GM12878 (cell line): Measurements from ENCODE around the gene SIGLEC10. TPM values are rescaled to one million over a fixed set of nuclear protein-coding genes. Genes with fewer than 3 reads are reported as not detected.

Source experiments
- ATAC-seq: fragments of 200-7000 bp; cut with Tn5 transposase; 3 replicates; pipeline ENCODE4 v1.9.1; 2020; ENCODE audit warnings: mild to moderate bottlenecking, moderate library complexity
- BruUV-seq: library from RNA; stranded (reverse); fragments of 400-500 nt; replicated peaks from 2 replicates; lab custom pipeline; 2021; lab: Mats Ljungman, UMichigan
- CTCF ChIA-PET: fragments of 300-600 bp; sonication (Branson Sonifier 250); formaldehyde crosslinking; extraction: SDS; loops from one replicate; lab custom pipeline; 2021; ENCODE audit warnings: inconsistent platforms; lab: Yijun Ruan, JAX
- POLR2A ChIA-PET: fragments of 350-600 bp; formaldehyde crosslinking; extraction: SDS; loops from one replicate; lab custom pipeline; 2021; ENCODE audit warnings: inconsistent platforms; lab: Charles Lee
- RAD21 ChIA-PET: fragments of 300-600 bp; sonication (Branson Sonifier 250); formaldehyde crosslinking; loops from one replicate; lab custom pipeline; 2023; ENCODE audit warnings: antibody characterized with exemption; ENCODE audit not compliant: unreplicated experiment; lab: Charles Lee
- SMC1A ChIA-PET: fragments of 300-600 bp; sonication (Branson Sonifier 250); formaldehyde crosslinking; loops from one replicate; lab custom pipeline; 2023; ENCODE audit not compliant: unreplicated experiment, uncharacterized antibody; lab: Charles Lee
- DNase-seq: peaks from one replicate; pipeline ENCODE4 v3.0.0-alpha.2; 2011; ENCODE audit warnings: low read depth, low spot score
- FAIRE-seq: peaks from 3 replicates; lab custom pipeline; 2011; peaks lifted over from hg19 to GRCh38; lab: Jason Lieb, UNC
- H2AFZ ChIP-seq: 2 replicates; pipeline ENCODE4 v1.6.0; 2011; ENCODE audit warnings: low read depth, low read length, control low read depth; ENCODE audit not compliant: control insufficient read depth
- H3K27ac ChIP-seq: 2 replicates; pipeline ENCODE4 v1.5.1; 2011; ENCODE audit warnings: control low read depth; ENCODE audit not compliant: control insufficient read depth, insufficient read depth
- H3K27me3 ChIP-seq, 2 experiments: replicated peaks in 1 of 2; 2 replicates each; pipeline versions ENCODE4 v1.6.0 to v1.6.1; 2011; ENCODE audit warnings: low read length in 1 of 2; ENCODE audit not compliant: control insufficient read depth in 2 of 2, insufficient read depth in 2 of 2
- H3K36me3 ChIP-seq, 2 experiments: 2 replicates each; pipeline ENCODE4 v1.5.1; 2011; ENCODE audit warnings: low read length in 1 of 2; ENCODE audit not compliant: control insufficient read depth in 2 of 2, insufficient read depth in 2 of 2
- H3K4me1 ChIP-seq: 2 replicates; pipeline ENCODE4 v1.6.1; 2011; ENCODE audit warnings: mild to moderate bottlenecking, low read length, moderate library complexity, mixed read lengths; ENCODE audit not compliant: control insufficient read depth, insufficient read depth
- H3K4me2 ChIP-seq: 2 replicates; pipeline ENCODE4 v1.6.0; 2011; ENCODE audit warnings: control low read depth; ENCODE audit not compliant: control insufficient read depth, insufficient read depth
- H3K4me3 ChIP-seq: fragments of 200-600 bp; sonication (generic); 2 replicates; pipeline ENCODE4 v1.5.1; 2016
- H3K79me2 ChIP-seq: 2 replicates; pipeline ENCODE4 v1.6.0; 2011; ENCODE audit warnings: low read length; ENCODE audit not compliant: control insufficient read depth, insufficient read depth
- H3K9ac ChIP-seq: 2 replicates; pipeline ENCODE4 v1.8.0; 2011; ENCODE audit warnings: low read length, control low read depth, mixed read lengths; ENCODE audit not compliant: control insufficient read depth, insufficient read depth
- H3K9me3 ChIP-seq: replicated peaks from 3 replicates; pipeline ENCODE4 v1.5.1; 2011; ENCODE audit warnings: mild to moderate bottlenecking, low read length; ENCODE audit not compliant: control insufficient read depth, insufficient read depth
- H4K20me1 ChIP-seq: 2 replicates; pipeline ENCODE4 v1.6.0; 2011; ENCODE audit not compliant: control insufficient read depth, insufficient read depth
- CHD1 ChIP-seq: IDR thresholded peaks from 2 replicates; pipeline ENCODE4 v1.6.1; 2012; ENCODE audit warnings: low read depth, low read length, improper control_type of control experiment
- LARP7 ChIP-seq: fragments of 450-650 bp; IDR thresholded peaks from 2 replicates; pipeline ENCODE4 v1.6.1; 2017; ENCODE audit warnings: mild to moderate bottlenecking
- WGBS: methylation state at CpG from one replicate; pipeline ENCODE4 v1.1.6; 2016; ENCODE audit warnings: low lambda C conversion rate; ENCODE audit not compliant: insufficient replicate concordance, insufficient coverage; ENCODE audit errors: missing lambda C conversion rate; 5-methylcytosine and 5-hydroxymethylcytosine counted together
- in situ Hi-C: fragments of 300-500 bp; cut with MboI; formaldehyde crosslinking; loops from 9 replicates; pipeline ENCODE4 v1.14.3; 2018; ENCODE audit warnings: mixed read lengths
- intact Hi-C: fragments of 100-400 bp; cut with micrococcal nuclease; formaldehyde crosslinking; loops from one replicate; pipeline ENCODE4 v1.14.2; 2022; ENCODE audit not compliant: unreplicated experiment
- polyA plus RNA-seq, 11 experiments: library from polyadenylated mRNA; depleted of rRNA in 4 of 11; unstranded in 6 of 11; stranded (reverse) in 5 of 11; fragments of >200 nt; fragmentation: Nextera tagmentation in 4 of 11; fragmentation: Illumina TruSeq in 1 of 11; extraction: Ambion mirVana in 4 of 11; extraction: Trizol in 1 of 11; gene quantifications; 1 replicate in 1 of 11; 2 replicates in 10 of 11; pipeline versions ENCODE4 v1.2.1 to v1.2.3, GENCODE V29; 2011 to 2016; ENCODE audit warnings: inconsistent platforms in 2 of 11, missing spikeins in 2 of 11, low read depth in 1 of 11
- total RNA-seq, 4 experiments: library from RNA; depleted of rRNA in 3 of 4; stranded (reverse); fragments of >200 nt in 3 of 4; fragmentation: Illumina TruSeq in 1 of 4; extraction: Trizol in 1 of 4; gene quantifications; 2 replicates each; pipeline versions ENCODE4 v1.2.1 to v1.2.3, GENCODE V29; 2013 to 2021

SIGLEC10 gene
- total and polyA plus RNA-seq, 10 of the 15 experiments (the other 5 are each of a cell fraction or from before 2014, with no cell fraction given): 2.3 to 16.8 (median 7.8) TPM

DNA sequence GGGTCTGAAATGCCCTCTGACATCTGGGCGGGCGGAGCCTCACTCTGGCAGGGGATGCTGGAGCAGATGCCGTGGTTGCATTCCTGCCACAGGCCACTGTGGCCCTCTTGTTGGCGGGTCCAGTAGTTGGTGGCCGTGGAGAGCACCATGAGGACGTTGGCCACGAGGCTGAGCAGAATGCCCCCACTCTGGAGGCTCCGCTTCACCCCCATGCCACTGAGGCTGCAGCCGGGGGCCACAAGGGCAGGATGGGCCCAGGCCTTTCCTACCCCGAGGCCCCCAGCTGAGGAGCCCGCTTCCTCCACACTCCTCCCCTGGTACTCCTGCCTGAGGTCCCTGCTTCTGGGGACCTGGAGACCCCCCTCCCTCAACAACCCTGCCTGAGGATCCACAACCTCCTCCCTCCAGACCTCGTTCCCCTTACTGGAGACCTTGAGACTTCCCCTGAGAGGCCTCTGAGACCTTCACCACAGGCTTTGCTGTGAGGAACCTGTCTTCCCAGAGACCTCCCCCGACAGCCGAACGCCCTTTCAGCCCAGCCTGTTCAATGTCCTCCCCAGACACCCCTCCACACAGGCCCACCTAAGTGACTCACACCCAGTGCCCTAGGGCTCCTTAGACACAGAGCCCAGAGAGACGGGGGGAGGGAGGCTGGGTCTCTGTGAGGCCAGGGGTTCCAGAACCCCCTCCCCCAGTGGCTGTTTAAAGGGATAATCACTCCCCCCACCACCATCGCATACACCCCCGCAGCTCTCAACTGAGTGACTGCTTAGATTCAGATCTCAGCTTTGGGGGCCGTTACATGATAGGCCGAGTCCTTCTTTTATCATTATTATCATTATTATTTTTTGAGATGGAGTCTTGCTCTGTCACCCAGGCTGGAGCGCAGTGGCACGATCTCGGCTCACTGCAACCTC lies 48.8 kb downstream of the SIGLEC10 start, which contains the start of gene CLDND2:
CLDND2 (minus strand) TSS at position 638 of the 917 bp plus-strand sequence; CDS start at position 212, 426 bp downstream.
- in situ Hi-C loops: loop anchor here (10.0 to 25.0 kb wide), 2 partner anchors 554 to 1031 kb away; partner anchors contain the start of gene KCNC3
- Histone ChIP-seq H3K4me3 (peak within 1 kb of the TSS; percentile 82), H3K27me3 (no peaks in the 10 kb centered on the region), H3K79me2 (peaks cover 18% of the 10 kb centered on the region), H3K4me2 (peak within 1 kb of the TSS; percentile 89), H3K4me1 (peaks cover 32% of the 10 kb centered on the region)
- RAD21 ChIA-PET: interaction anchor here (0.5 to 2.3 kb wide), 7 partner anchors 8 to 48 kb away, joined by 3 to 34 read pairs (median 6); partner anchors contain the start of gene SIGLEC10
- SMC1A ChIA-PET: interaction anchor here (1.2 to 1.9 kb wide), 4 partner anchors 7 to 49 kb away, joined by 5 to 10 read pairs (median 6); partner anchors contain the start of gene SIGLEC10
- 54% methylated on average over 22 of the region's 23 CpGs for WGBS
- TF ChIP-seq LARP7 (peak; percentile 43; the same call in 1 of the 2 replicates), CHD1 (no peak)
- TF ChIP-seq, all 136 proteins: peak for 1
- no peaks in the 10 kb centered on the region for H3K36me3 ChIP-seq
- intact Hi-C loops: no loop called here
- ATAC-seq (no peak), FAIRE-seq (no peak), DNase-seq (no peak)
- CTCF ChIA-PET: interaction anchor here (0.6 to 2.4 kb wide), 8 partner anchors 8 to 72 kb away, joined by 3 to 12 read pairs (median 4); no protein-coding TSS in a partner anchor
- H4K20me1 ChIP-seq: no peaks in the 10 kb centered on the region
- no peaks in the 10 kb centered on the region for H3K9me3 ChIP-seq
- H3K27ac ChIP-seq: peak within 1 kb of the TSS; percentile 56
- peak within 1 kb of the TSS; percentile 52 for H3K9ac ChIP-seq
- BruUV-seq: no TSS peak
- POLR2A ChIA-PET: interaction anchor here (1.1 to 2.8 kb wide), 8 partner anchors 8 to 73 kb away, joined by 3 to 64 read pairs (median 8); partner anchors contain the start of gene SIGLEC10
- peak within 1 kb of the TSS; percentile 85 for H2AFZ ChIP-seq
